ENCODE measurements around the gene DOCK4.

The DOCK4 gene

DNA sequence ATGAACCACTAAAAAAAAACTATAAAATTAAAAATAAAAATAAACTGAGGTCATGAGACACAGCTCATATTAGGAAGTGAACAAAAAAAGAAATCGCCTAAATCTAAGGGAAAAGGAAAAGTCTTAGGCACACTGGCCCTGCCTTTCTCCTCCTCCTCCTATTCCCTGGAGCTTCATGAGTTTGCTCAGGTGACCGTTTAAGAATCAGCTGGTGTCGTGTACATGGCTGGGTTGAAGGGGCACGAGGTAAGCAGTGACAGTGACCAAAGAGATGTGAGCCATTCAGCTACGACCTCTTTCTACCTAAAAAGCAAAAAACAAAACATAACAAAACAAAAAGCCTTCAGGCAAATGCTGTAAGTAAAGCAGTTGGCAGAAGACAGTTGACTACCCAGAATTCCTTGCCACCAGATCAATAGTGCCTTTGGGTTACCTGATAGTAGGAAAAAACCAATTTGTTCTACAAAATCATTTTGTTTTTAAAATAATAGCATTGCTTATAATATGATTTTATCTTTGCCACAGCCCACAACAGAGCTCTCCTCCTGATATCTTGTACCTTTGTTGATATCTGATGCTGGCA, 135.4 kb downstream of the DOCK4 start:
- no peak for DNase-seq

- DNase-seq = no peak
Observed at GRCh38 chr7:112069879-112070321, 136.3 kb downstream of the DOCK4 start.

- no peak for DNase-seq
Observed at GRCh38 chr7:112068967-112069366, 137.2 kb downstream of the DOCK4 start.

DNA sequence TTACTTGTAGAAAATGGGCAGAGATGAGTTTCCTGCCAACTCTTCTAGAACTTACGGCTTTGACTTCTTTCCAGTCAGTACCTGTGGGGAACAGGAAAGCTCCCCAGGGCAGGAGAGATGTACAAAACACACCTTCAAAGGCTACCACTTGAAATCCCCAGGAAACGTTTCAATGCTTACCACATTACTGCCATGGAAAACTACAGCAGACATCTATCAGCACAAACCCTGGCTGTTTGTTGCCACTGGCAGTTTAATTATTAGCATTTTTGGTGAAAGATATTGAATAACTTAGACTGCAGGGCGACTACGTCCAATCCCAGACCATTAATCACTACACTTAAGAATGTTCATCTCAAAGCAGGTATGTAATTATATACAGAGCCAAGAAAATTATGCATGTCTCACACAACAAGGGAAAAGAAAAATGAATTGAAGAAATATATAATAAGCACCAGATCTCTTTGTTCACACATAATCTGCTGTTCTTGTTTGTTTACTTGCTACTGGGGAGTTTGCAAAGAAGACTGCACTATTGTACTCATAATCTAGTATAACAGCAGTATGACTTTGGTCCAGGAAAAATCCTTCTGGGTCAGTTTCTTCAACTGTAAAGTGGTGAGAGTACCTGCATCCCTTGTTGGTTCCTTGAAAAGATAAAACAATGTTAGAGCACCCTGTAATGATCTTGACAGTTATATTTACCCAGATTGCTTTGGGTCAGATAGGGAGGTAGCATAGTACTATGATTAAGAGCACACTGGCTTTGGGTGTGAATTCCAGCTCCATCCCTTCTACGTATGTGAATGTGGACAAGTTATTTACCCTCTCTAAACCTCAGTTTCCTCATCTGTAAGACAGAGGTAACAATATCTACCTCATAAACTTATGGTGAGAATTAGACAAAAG, 138.3 kb downstream of the DOCK4 start:
- no peak for DNase-seq

- no peak for DNase-seq
Observed at GRCh38 chr7:112067200-112067599, 139.0 kb downstream of the DOCK4 start.

GRCh38 chr7:112065758-112066157, 140.4 kb downstream of the DOCK4 start:
- DNase-seq = no peak

- no peak for DNase-seq
Observed at GRCh38 chr7:112064627-112065385, 141.4 kb downstream of the DOCK4 start.

DNA sequence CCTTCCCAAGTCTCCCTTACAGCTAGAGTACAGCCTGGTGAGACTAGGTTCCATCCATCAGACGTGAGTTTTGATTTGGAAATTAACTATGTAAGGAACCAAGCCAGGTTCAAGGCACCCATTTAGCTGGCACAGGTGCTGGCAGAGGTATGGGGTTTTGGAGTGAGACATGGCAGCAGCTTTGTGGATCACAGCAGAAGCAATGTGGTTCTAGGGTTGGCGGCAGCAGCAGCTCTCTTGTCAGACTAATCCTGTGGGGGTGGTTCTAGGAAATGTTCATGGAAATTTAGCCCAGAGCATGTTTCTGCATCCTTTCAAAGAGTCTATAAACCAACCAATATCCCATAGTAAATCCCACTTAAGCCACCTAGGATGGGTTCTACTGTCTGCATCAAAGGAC, 142.2 kb downstream of the DOCK4 start:
- no peak for DNase-seq

GRCh38 chr7:112061051-112061450, 145.1 kb downstream of the DOCK4 start:
- no peak for DNase-seq

DNA sequence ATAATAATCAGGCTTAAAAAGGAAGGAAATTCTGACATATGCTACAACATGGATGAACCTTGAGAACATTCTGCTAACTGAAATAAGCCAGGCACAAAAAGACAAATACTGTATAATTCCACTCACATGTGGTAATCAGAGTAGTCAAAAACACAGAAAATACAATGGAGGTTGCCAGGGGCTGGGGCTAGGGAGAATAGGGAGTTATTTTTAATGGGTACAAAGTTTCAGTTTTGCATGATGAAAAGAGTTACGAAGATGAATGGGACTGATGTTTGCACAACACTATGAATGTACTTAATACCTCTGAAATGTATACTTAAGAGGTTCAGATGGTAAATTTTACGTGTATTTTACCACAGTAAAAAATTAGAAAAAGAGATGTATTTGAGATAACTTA, 145.6 kb downstream of the DOCK4 start:
- no peak for DNase-seq

DNA sequence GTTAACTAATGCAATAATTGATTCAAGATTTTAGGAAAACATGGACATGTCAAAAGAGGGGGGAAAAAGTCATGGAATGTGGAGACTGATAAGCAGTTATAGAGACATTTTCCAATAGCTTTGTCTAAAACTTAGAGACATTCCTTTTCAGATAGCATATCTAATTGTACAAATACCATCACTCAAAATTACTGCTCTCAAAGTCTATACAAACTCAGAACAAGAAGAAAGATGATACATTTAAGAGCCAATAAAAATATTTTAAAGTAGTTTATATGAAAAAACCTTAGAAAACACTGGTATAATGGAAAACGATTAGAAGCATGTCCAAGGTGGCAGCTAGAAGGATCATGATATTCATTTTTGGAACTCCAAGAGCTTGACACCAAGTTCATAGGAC, 146.5 kb downstream of the DOCK4 start:
- no peak for DNase-seq

DNA sequence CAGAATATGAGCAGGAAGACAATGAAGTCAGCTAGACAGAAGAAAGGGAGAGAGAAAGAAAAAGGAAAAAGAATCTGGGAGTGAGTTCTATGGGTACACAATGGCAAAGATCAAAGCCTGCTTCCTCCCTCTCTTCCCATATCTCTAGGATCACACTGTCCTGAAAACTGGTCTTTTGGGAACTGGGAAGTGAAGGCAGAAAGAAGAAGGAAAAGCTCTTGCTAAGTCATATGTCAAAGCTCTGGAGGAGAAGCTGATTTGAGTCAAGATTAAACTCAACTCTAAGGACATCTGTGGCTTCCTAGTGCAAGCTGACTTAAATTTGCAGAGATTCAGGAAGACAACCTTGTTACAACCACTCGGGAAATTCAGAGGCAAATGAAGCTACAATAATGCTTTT, 147.5 kb downstream of the DOCK4 start:
- DNase-seq = no peak

DNA sequence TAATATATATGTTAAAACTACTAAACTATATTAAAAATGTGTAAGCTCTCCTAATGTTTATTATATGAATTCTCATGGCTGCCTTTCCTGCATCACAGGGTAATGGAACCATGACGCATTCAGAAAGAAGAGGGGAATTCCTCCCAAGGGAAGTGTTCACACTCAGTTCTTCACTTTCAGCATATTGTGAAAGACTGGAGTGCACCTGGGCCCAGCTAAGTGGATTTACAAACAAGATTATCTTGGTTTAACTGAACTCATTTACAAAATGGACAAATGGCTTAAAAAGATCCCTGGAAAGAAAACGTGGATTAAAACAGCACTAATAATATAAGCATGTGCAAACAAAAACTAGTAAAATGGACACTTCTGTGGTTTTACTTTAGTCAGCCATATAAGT, 149.8 kb downstream of the DOCK4 start:
- DNase-seq = no peak

DNA sequence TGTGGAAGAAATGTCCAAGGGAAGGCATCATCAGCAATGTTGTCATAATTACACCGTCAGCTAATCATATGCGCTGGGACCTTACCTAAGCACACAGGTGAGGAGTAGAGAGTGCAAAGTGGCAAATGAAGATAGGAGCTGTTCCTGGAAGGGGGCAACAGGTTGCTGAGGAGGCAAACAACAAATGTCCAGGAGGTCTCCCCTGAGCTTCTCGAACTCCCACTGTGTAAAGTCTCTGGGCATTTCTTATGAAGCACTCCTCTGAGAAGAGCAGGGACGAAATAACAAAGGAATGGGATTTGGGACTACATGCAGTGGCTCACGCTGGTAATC, 152.5 kb downstream of the DOCK4 start:
- no peak for DNase-seq

- no peak for DNase-seq
Observed at GRCh38 chr7:112052993-112053736, 153.0 kb downstream of the DOCK4 start.

DNA sequence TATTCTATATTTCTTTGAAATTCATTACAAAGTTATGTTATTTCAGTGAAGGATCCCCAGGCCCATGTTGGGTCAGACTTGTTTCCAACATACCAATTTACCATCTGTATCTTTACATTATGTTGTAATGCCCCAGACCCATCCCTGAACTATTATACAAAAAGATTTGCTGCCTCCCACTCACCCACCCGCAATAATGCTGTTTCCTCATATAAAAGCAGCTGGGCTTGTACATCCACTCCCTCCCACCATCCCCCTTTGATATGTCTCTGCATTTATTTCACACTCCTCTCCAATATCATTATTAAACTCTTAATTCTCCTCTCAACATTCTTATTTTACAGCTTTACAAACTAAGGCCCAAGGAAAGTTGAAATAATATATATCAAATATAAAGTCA, 153.7 kb downstream of the DOCK4 start:
- DNase-seq = no peak

GRCh38 chr7:112050250-112050881, 155.8 kb downstream of the DOCK4 start:
- DNase-seq = no peak

DNA sequence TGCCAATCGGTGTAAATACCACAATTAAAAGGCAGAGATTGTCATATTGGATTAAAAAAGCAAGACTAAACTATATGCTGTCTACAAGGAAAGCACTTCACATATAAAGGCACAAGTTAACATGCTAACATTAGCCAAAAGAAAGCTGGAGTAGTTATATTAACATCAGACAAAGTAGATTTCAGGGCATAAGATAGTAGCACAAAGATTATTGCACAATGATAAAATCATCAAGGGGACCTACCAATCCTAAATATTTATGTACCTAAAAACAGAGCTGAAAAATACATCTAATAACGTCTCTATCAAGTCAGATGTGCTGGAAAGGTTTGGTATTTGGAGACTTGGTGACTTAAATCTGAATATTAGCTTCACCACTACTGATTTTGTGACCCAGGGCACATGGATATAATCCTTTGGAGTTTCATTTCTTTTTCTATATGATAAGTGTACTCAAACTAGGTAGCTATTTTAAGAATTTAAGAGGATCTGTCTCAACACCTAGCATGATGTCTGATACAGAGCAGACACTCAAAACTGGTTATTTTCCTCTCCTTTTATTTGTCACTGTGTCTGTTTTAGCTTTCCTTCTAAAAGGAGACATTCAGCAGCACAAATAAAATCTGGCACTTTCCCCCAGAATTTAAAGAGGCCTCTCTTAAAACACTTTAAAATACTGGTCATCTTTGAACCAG, 156.5 kb downstream of the DOCK4 start:
- no peak for DNase-seq

DNA sequence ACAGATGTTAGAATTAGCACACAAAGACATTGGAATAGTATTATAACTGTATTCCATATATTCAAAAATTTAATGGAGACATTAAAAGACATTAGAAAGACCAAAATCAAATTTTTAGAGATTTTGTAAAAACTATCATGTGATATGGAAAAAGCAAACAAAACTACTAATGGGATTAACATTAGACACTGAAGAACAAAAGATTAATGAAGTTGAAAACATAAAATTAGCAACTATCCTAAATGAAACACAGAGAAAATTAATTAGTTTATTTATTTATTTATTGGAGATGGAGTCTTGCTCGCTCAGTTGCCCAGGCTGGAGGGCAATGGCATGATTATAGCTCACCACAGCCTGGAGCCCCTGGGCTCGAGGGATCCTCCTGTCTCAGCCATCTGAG, 158.8 kb downstream of the DOCK4 start:
- DNase-seq = no peak

DNA sequence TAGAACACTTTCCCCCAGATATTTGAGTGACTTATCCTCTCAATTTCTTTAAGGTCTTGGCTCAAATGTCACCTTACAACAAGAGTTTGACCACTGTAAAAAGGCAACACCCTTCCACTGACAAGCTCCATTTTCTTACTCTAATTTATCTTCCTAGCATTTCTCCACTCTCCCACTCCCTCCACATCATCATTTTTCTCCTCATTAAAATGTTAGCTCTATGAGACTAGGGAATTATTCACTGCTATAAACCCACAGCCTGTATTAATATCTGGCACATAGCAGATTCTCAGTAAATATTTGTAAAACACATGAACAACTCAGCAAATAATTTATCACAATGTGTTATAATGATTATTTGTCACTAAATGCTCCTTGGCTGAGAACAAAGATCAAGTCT, 161.0 kb downstream of the DOCK4 start:
- DNase-seq = no peak

DNA sequence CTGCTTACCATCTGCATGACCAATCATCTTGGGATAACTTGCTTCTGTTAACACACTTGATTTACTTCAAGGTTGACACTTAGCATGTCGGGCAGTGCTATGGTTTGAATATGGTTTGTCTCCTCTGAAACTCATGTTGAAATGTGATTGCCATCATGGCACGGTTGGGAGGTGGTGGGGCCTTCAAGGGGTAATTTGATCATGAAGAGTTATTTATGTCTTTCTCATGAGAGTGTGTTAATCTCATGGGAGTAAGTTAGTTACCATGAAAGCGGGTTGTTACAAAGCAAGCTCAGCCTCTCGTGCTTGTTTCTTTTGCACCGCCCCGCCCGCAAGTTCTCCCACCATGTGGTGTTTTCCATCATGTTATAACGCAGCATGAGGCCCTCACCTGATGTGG, 163.6 kb downstream of the DOCK4 start:
- no peak for DNase-seq

DNA sequence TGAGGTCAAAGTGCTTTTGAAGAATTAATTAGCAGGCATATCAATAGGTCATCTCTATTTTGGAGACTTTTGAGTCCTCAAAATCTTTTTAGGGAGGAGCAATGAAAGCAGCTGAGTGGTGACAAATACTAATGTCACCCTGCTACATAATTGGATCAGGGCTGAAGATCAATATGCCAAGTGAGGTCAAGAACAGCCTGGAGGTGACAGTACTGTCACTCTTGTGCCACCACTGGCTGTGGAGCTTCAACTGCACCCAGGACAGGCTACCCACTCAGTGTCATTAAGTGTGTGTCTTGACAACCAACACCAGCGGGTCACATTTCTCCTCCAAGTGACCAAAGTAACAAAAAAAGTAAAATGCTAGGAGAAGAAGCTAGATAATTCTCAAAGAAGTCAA, 167.8 kb downstream of the DOCK4 start:
- DNase-seq = no peak
